ENCODE results near the gene SH3GL1. TPM values are rescaled to one million over a fixed set of nuclear protein-coding genes. Genes with fewer than 3 reads are reported as not detected.

Gene SH3GL1
- polyA plus RNA-seq, 1 experiment, result 40.2 TPM

DNA sequence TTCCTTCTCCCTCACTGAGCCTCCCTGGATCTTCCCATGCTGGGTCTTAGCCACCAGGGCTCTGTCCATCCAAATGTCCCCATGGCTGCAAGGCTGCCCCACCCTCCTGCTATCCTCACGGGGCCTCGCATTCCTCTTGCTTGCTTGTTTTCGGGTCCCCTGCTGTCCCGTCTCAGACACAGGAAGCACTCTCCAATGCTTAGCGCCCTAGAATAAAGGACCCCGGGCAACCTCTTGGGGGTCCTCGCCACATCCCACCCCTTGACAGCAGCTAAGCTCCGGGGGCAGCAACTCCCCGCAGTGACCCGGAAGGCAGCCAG, 23.7 kb downstream of the SH3GL1 start:
- ChIA-PET POLR2A (interaction anchor here (1.9 kb wide), 1 partner anchor 25 kb away, joined by 9 read pairs; the partner anchor contains the start of gene CHAF1A), CTCF (interaction anchor here (0.6 to 2.2 kb wide), 5 partner anchors 9 to 26 kb away, joined by 3 to 15 read pairs (median 6); partner anchors contain the start of genes CHAF1A and SH3GL1)
- no peak for DNase-seq (ENCODE audit: low read depth, low spot score)
- Histone ChIP-seq H3K27me3 (ENCODE audit: control insufficient read depth, insufficient read depth, low read length) (no peaks in the 10 kb centered on the region), H3K4me3 (ENCODE audit: low read depth, low read length) (no peak overlapping the region), H3K9me3 (ENCODE audit: control insufficient read depth, insufficient read depth, low read length) (no peaks in the 10 kb centered on the region), H3K27ac (ENCODE audit: low read depth, low read length) (peak overlapping the region; percentile 39)
- TF ChIP-seq, protein P1, sequence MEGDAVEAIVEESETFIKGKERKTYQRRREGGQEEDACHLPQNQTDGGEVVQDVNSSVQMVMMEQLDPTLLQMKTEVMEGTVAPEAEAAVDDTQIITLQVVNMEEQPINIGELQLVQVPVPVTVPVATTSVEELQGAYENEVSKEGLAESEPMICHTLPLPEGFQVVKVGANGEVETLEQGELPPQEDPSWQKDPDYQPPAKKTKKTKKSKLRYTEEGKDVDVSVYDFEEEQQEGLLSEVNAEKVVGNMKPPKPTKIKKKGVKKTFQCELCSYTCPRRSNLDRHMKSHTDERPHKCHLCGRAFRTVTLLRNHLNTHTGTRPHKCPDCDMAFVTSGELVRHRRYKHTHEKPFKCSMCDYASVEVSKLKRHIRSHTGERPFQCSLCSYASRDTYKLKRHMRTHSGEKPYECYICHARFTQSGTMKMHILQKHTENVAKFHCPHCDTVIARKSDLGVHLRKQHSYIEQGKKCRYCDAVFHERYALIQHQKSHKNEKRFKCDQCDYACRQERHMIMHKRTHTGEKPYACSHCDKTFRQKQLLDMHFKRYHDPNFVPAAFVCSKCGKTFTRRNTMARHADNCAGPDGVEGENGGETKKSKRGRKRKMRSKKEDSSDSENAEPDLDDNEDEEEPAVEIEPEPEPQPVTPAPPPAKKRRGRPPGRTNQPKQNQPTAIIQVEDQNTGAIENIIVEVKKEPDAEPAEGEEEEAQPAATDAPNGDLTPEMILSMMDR (IDR thresholded peaks at IDR 0.05; ENCODE audit: low read depth, low read length), result no peak

DNA sequence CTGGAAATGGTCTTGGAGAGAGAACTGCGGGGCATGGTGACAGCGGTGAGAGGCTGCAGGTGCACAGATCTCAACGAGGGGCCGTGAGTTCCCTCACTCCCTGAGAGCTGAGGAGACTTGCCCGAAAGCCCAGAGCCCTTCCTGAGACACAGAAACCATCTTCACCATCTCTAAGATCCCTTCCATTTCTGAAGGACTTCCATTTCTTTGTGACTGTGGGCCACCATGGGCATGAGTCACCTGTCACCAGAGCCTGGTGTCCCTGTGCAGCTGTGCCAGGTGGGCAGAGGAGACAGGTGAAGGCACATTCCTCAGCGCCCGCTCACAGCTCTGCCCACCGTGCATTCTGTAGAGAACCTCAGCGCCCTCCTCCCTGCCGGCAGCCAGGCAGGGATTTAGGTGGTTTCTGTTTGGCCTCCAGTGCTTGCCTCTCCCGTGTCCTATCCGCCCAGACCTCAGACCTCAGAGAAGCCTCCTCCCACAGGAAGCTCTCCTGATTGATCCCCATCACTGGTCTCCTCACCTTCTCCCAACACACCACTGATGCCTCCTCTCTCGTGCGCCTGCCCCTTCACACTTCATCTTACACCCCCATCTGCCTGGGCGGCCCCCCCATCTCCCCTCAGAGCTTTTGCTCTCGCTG, 24.2 kb downstream of the SH3GL1 start:
- CTCF ChIA-PET, result interaction anchor here (0.6 to 2.3 kb wide), 10 partner anchors 10 to 165 kb away, joined by 3 to 15 read pairs (median 5); partner anchors contain the start of genes CHAF1A, HDGFL2, MPND and SH3GL1
- no peak for DNase-seq (ENCODE audit: low read depth, low spot score)
- POLR2A ChIA-PET, result interaction anchor here (0.7 to 1.9 kb wide), 3 partner anchors 8 to 26 kb away, joined by 4 to 9 read pairs (median 6); partner anchors contain the start of gene CHAF1A
- Histone ChIP-seq H3K9me3 (ENCODE audit: control insufficient read depth, insufficient read depth, low read length) (no peaks in the 10 kb centered on the region), H3K4me3 (ENCODE audit: low read depth, low read length) (no peak overlapping the region), H3K27ac (ENCODE audit: low read depth, low read length) (peak overlapping the region; percentile 90), H3K27me3 (ENCODE audit: control insufficient read depth, insufficient read depth, low read length) (no peaks in the 10 kb centered on the region)
- TF ChIP-seq, protein P1 (IDR thresholded peaks at IDR 0.05; ENCODE audit: low read depth, low read length), result no peak

DNA sequence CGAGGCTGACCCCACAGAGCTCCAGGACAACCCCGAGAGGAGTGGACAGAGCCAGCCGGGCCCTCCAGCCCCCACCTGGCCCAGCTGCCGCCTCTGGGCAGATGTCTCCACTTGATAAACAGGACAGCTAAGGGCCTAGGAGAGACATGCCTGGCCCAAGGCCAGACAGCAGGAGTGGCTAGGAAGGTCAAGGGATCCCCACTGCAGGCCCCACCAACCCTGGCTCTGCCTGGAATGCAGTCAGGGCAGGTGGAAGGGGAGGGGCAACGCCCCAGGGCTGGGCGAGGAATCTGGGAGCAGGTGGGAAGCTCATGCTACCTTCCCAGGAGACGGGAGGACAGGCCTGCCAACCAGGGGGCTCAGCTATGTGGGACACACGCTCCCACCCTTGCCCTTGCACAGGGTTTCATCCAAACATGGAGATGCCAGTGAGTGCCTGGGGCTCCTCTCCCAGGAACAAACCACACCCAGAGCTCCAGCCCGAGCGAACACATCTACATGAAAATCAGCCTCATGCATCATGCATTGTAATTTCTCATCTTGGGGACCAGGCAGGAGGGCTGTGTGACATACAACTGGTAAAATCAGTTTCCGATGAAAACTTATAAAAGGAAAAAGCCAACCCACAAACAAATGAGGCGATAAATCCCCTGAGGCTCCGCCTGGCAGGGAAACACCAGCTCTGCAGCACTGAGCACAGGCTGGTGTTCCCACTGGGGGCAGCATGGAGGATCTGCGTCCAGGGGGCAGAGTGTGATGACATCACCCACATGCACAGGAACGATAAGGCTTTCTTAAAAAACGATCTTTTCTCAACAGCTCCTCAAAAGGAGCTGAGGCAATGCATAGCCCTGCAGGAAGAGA, 25.0 kb downstream of the SH3GL1 start:
- peak overlapping the region; percentile 90 for H3K27ac ChIP-seq (ENCODE audit: low read depth, low read length)
- H3K9me3 ChIP-seq (ENCODE audit: control insufficient read depth, insufficient read depth, low read length), result no peaks in the 10 kb centered on the region
- ChIA-PET CTCF (interaction anchor here (0.6 to 2.3 kb wide), 11 partner anchors 10 to 165 kb away, joined by 3 to 15 read pairs (median 4); partner anchors contain the start of genes CHAF1A, HDGFL2, MPND and SH3GL1), POLR2A (interaction anchor here (0.7 to 1.9 kb wide), 5 partner anchors 9 to 96 kb away, joined by 3 to 9 read pairs (median 4); partner anchors contain the start of genes CHAF1A and HDGFL2)
- TF ChIP-seq, protein P1 (IDR thresholded peaks at IDR 0.05; ENCODE audit: low read depth, low read length), result peak; percentile 62
- DNase-seq (ENCODE audit: low read depth, low spot score), result no peak
- no peak overlapping the region for H3K4me3 ChIP-seq (ENCODE audit: low read depth, low read length)
- no peaks in the 10 kb centered on the region for H3K27me3 ChIP-seq (ENCODE audit: control insufficient read depth, insufficient read depth, low read length)

DNA sequence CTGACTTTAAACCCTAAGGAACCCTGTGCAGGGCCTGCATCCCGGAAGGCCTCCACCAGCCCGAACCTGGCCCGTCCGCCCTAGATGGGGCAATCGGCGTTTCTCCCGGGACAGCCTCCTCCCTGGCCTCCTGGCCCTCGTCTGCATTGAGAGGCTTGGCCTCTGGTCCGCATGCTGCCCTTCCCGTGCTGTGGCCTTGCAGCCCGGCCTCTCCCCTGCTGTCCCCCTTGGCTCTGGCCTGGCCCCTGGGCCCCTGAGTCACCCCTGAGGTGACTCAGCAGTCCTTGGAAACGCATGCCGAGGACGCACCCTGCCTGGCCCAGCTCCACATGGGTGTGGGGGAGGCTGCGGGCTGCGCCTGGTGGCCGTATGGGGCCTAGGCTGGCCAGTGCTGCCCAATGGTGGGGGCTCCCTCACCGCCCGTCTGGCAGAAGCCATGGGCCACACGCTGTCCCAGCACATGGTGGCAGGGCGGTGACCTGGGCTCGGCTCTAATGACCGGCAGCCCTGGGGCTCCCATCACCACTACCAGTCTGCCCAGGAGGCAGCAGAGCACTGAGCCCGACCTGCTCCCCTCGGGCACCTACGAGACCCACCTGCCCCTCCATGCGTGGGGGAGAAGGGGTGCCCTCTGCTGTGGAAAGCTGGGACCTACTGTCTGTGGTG, 25.7 kb downstream of the SH3GL1 start:
- Histone ChIP-seq H3K4me3 (ENCODE audit: low read depth, low read length) (no peak overlapping the region), H3K27me3 (ENCODE audit: control insufficient read depth, insufficient read depth, low read length) (no peaks in the 10 kb centered on the region), H3K27ac (ENCODE audit: low read depth, low read length) (peak overlapping the region; percentile 90), H3K9me3 (ENCODE audit: control insufficient read depth, insufficient read depth, low read length) (no peaks in the 10 kb centered on the region; the same call in 1 of the 2 replicates)
- POLR2A ChIA-PET, result interaction anchor here (0.5 to 1.9 kb wide), 6 partner anchors 16 to 97 kb away, joined by 3 to 15 read pairs (median 8); partner anchors contain the start of genes CHAF1A and HDGFL2
- TF ChIP-seq, protein P1 (IDR thresholded peaks at IDR 0.05; ENCODE audit: low read depth, low read length), result no peak; the same call in 1 of the 2 replicates
- DNase-seq (ENCODE audit: low read depth, low spot score), result no peak
- CTCF ChIA-PET, result interaction anchor here (1.4 to 2.9 kb wide), 9 partner anchors 11 to 97 kb away, joined by 3 to 15 read pairs (median 7); partner anchors contain the start of genes CHAF1A, HDGFL2, MPND and SH3GL1

Measured in AG04450 (cell line).